KG1 (cell line): Measurements from ENCODE around the gene TAF4.
"Not testable (repeated sequence)": the region's sequence is repeated elsewhere in the genome, so short reads cannot be mapped to it uniquely, and the experiment has no call there.

Experiments
- DNase-seq: peaks from one replicate; lab custom pipeline; 2025; lab: John Stamatoyannopoulos, UW

TAF4 gene

DNA sequence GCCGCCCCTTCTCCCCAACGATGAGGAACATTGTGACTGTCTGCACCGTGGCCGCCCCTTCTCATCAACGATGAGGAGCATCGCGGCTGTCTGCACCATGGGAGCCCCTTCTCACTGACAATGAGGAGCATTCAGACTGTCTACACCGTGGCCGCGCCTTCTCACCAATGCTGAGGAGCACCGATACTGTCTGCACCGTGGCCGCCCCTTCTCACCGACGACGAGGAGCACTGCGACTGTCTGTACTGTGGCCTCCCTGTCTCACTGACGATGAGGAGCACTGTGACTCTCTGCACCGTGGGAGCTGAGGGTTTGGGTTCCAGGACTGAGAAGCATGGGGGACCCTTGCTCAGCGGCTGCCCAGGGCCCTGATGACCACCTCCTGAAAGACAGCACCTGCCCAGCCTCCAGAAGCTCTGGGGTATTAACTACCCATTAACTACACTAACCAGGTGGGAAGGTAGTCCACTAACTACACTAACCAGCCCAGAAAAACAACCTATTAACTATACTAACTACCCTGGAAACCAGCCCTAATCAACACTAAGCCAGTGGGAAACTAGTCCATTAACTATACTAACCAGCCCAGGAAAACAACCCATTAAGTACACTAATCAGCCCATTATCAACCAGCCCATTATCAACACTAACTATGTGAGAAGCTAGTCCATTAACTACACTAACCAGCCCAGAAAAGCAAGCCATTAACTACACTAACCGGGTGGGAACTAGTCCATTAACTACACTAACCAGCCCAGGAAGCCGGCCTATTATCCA lies 116.9 kb downstream of the TAF4 start:
- DNase-seq = no peak

DNA sequence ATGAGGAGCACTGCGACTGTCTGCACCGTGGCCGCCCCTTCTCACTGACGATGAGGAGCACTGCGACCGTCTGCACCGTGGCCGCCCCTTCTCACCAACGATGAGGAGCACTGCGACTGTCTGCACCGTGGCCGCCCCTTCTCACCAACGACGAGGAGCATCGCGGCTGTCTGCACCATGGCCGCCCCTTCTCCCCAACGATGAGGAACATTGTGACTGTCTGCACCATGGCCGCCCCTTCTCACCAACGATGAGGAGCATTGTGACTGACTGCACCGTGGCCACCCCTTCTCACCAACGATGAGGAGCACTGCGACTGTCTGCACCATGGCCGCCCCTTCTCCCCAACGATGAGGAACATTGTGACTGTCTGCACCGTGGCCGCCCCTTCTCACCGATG lies 117.6 kb downstream of the TAF4 start:
- not testable (repeated sequence) for DNase-seq

DNA sequence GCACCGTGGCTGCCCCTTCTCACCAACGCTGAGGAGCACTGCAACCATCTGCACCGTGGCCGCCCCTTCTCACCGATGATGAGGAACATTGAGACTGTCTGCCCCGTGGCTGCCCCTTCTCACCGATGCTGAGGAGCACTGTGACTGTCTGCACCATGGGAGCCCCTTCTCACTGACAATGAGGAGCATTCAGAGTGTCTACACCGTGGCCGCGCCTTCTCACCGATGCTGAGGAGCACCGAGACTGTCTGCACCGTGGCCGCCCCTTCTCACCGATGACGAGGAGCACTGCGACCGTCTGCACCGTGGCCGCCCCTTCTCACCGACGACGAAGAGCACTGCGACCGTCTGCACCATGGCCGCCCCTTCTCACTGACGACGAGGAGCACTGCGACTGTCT lies 120.2 kb downstream of the TAF4 start:
- not testable (repeated sequence) for DNase-seq

GRCh38 chr20:61944967-61945366 lies 120.7 kb downstream of the TAF4 start:
- not testable (repeated sequence) for DNase-seq

GRCh38 chr20:61942526-61942925 lies 123.2 kb downstream of the TAF4 start:
- no peak for DNase-seq

DNA sequence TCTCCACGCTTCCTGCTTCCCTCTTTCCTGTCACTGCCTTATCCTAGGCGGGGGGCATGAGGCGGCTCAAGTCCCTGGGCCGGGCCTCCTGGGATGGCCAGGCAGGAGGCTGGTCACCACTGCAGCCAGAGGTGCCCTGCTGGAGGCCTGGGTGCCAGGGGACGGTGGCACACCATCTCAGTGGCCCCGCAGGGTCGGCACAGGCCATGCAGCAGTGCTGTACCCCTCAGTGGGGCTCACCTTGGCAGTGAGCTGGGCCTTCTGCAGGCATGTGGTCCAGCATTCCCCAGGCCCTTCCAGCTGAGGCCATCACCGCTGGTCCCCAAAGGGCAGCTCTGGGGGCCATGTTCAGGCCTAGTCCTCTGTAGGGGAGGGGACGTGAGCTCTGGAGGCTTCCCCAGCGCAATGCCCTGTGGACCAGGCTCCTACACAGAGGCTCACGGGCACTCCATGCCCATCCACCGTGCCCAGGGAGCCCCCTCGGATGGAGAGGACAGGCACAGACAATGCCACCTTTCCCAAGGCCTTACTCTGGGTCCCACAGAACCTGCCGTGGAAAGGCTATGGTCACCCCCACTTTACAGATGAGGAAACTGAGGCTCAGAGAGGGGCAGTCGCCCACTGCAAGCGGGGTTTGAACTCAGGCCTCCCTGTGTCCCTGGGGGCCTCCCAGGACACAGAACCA lies 123.8 kb downstream of the TAF4 start:
- no peak for DNase-seq

DNA sequence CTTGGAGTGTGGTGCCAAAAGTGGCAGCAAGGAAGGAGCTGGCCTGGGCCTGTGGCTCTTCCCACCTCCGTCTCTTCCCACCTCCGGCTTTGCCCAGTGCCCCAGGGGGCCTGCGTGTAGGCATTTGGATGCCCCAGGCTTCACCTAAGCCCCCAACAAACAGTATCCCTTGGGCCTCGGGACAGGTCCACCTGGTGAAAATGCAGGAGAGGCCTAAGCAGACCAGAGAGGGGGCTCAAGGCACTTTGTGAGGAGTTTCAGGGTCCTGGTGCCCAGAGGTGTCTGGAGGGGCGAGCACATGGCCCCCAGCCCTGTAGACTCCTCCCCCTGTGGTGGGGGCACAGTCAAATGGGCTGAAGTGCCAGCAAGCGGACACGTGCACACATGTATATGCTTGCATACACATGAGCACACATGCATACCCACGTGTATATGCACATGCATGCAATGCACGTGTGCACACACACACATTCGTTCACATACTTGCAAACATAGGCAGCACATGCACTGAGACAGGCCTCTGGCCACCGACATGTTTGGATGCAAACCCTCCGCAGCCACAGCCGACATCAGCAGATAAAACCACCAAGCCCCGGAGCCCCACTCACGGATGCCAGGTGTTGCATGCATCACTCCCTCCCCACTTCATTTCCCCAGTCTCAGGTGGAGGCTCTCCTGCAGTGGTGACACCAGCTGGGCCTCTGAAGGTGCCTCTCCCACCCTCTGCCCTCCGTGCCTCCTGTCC lies 124.5 kb downstream of the TAF4 start:
- no peak for DNase-seq

DNA sequence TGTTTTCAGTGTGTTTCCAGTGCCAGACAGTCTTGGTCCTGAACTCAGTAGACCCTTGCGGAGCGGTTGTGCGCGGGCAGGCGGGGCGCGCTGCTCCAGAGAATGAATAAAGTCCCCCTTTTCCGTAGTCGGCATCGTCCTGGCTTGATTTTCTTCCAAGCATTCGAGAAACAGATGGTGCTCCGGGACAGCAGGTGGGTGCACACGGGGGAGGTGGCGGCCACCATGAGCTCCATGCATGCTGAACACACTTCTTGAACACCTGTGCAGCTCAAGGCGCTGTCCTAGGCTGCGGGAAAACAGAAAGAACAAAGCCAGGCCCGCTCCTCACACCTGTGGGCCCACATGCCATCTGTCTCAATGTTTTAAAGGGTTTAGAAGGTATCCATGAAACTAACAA lies 125.2 kb downstream of the TAF4 start:
- no peak for DNase-seq

DNA sequence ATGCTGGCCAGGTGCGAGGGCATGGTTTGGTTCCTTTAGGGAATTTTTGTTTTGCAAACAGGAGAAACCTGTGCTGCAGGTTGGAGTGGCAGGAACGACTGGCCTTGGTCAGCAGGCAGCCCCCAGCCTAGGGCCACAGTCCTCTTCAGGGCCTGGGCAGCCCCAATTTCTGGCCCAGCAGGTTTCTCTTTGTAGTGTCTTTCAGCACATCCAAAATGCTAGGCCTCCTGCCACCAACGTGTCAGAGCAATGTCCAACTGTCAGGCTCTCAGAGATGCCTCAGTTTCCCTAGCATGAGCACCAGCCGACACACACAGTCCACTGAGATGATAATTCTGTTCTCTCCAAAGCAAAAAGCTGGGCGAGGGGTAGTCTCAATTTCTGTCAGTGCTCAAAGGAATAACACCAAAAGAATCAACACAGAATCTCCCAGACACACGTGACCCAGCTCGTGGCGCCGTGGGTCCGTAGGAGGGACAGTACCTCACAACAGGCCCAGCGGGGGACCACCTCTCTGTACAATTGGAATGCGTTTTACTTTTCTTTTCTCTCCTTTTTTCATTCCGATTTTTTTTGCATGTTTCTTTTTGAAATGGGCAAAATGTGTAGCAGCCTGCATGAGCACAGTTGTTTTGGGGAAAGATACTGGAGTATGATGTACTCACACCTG lies 125.9 kb downstream of the TAF4 start:
- DNase-seq = no peak

DNA sequence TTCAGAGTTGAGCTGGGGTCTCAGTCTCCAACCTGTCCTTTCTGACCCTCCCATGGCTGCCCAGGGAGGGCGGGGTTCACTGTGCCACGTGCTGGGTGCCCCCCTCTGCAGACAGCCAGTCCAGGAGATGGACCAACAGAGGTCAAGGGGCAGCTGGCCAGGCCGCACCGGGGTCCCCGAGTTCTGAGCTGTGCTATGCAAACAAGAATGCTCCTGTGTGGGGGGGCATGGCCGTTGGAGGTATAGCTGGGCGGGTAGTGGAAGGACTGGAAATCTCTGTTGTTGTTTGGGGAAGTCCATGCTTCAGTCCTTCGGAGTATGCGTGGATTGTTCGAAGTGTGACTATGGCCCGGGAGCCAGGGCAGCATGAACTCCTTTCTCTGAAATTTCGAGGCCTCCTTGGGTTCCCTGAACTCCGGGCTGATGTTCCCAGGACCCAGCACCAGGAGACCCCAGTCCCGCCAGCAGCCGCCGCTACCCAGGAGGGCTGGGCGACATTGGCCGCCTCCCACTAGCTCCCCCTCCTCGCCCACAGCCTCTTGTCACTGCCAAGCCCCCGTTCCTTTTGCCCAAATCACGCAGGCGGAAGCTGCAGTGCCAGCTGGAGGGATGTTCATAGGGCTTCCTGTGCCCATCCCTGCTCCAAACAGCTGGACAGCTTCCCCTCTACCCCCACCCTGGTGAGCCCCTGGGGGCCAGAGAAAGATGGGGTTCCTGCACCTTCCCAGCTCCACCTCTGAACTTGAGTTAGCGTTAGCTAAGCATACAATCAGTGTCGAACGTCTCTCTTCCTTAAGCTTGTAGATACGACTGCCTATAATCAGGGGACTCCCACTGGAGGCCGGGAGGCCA lies 126.6 kb downstream of the TAF4 start:
- no peak for DNase-seq

- no peak for DNase-seq
These were observed 127.5 kb downstream of the TAF4 start for GRCh38 chr20:61937963-61938838.

DNA sequence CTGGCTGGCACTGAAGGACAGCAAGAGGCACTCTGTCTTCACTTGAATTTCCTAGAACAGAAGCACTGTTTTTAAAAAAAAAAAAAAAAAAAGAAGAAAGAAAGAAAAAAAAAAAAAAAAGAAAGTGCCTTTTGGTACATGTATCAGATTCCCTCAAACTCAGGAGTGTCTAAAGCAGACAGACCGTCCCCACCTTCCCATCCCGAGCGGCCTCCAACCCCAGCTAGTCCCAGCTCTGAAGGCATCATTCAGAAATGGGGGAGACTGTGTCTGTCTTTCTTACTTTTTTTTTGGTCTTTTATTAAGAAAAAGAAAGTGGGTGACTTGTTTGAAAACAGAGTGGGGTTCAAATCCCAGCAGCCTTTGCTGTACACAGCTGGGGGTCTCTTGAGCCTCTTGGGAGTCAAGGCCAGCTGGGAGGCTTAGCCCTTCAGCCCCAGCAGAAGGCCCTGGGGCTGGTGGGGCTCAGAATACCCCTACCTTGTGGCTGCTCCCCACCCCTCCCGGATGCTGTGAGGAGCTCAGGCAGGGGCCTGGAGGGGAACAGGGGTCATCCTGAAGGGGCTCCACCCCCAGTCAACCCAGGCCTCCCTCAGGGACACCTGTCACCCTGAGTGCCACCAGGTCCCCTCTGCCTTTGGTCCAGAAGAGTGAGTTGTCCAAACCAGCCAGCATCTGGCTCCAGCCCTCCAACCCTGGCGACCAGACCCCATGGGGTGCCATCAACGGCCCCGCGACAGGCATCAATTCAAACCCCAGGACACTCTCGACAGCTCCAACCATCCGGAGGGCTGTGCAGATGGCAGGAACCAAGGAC lies 128.3 kb downstream of the TAF4 start:
- no peak for DNase-seq

DNA sequence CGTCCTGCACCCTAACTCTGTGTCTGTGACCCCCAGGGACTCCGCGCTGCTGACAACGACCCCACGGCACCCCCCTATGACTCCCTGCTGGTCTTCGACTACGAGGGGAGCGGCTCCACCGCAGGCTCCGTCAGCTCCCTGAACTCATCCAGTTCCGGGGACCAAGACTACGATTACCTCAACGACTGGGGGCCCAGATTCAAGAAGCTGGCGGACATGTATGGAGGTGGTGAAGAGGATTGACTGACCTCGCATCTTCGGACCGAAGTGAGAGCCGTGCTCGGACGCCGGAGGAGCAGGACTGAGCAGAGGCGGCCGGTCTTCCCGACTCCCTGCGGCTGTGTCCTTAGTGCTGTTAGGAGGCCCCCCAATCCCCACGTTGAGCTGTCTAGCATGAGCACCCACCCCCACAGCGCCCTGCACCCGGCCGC lies 129.0 kb downstream of the TAF4 start:
- DNase-seq = no peak

GRCh38 chr20:61935926-61936700 lies 129.6 kb downstream of the TAF4 start:
- DNase-seq = no peak

GRCh38 chr20:61934716-61935530 lies 130.8 kb downstream of the TAF4 start:
- no peak for DNase-seq

GRCh38 chr20:61933951-61934715 lies 131.5 kb downstream of the TAF4 start:
- no peak for DNase-seq

DNA sequence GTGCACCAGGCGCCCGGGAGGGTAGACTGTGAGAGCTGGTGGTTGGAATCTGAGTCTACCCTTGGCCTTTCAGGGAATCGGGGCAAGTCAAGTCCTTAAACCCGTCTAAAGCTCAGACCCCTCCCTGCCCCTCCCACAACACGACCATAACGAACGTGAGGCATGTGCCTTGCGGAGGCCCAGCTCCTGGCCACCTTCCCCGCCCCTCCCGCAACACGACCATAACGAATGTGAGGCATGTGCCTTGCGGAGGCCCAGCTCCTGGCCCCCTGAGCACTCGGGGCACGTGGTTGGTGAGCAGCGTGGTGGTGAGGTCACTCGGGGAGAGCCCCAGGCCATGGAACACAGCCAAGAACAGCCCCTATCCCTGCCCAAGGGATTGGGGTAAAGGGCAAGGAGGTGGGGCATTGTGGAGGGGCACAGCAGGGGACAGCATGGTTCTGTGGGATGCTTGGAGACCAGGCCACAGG lies 132.2 kb downstream of the TAF4 start:
- no peak for DNase-seq
